Spleen (tissue), 11 donors: ENCODE measurements around the gene RPS15. TPM values are rescaled to one million over a fixed set of nuclear protein-coding genes. Genes with fewer than 3 reads are reported as not detected.

Source experiments
- DNase-seq: peaks from one replicate; pipeline ENCODE4 v3.0.0-alpha.2; 2020
- H3K27ac ChIP-seq, 8 donors: fragments of 200-600 bp; sonication (generic) in 7 of 8; 1 replicate in 4 of 8; 2 replicates in 4 of 8; pipeline versions ENCODE4 v1.5.0 to v1.8.0; 2016 to 2021; ENCODE audit warnings: inconsistent platforms in 4 of 8, mild to moderate bottlenecking in 4 of 8, moderate library complexity in 1 of 8
- H3K27me3 ChIP-seq, 7 donors: fragments of 200-600 bp; sonication (generic) in 6 of 7; replicated peaks in 1 of 7; 1 replicate in 4 of 7; 2 replicates in 3 of 7; pipeline versions ENCODE4 v1.5.0 to v1.8.0; 2016 to 2021; ENCODE audit warnings: inconsistent platforms in 3 of 7, mild to moderate bottlenecking in 1 of 7
- H3K36me3 ChIP-seq, 6 donors: fragments of 200-600 bp; sonication (generic) in 5 of 6; 1 replicate in 4 of 6; 2 replicates in 2 of 6; pipeline versions ENCODE4 v1.5.0 to v1.8.0; 2016 to 2021; ENCODE audit warnings: inconsistent platforms in 2 of 6
- H3K4me1 ChIP-seq, 6 donors: fragments of 200-600 bp; sonication (generic) in 5 of 6; 1 replicate in 3 of 6; 2 replicates in 3 of 6; pipeline versions ENCODE4 v1.5.0 to v1.8.0; 2016 to 2021; ENCODE audit warnings: inconsistent platforms in 3 of 6
- H3K4me3 ChIP-seq, 8 donors: fragments of 200-600 bp; sonication (generic) in 7 of 8; 1 replicate in 4 of 8; 2 replicates in 4 of 8; pipeline versions ENCODE4 v1.5.0 to v1.8.0; 2016 to 2021; ENCODE audit warnings: inconsistent platforms in 4 of 8, mild to moderate bottlenecking in 4 of 8, moderate library complexity in 2 of 8
- H3K9me3 ChIP-seq, 8 donors: fragments of 200-600 bp; sonication (generic) in 7 of 8; 1 replicate in 4 of 8; 2 replicates in 4 of 8; pipeline versions ENCODE4 v1.5.0 to v1.8.0; 2016 to 2021; ENCODE audit warnings: inconsistent platforms in 4 of 8
- CTCF ChIP-seq, 11 experiments: fragments of 200-600 bp in 7 of 11; fragments of 450-650 bp in 4 of 11; sonication (generic) in 4 of 11; IDR thresholded peaks in 8 of 11; conservative IDR thresholded peaks in 3 of 11; 1 replicate in 7 of 11; 2 replicates in 4 of 11; pipeline versions ENCODE4 v1.4.0 to v1.8.0; 2016 to 2021; ENCODE audit warnings: antibody characterized with exemption in 11 of 11, inconsistent platforms in 4 of 11, mild to moderate bottlenecking in 1 of 11
- POLR2A ChIP-seq, 3 donors: fragments of 450-650 bp; IDR thresholded peaks; one replicate each; pipeline ENCODE4 v1.5.1; 2017; ENCODE audit warnings: antibody characterized with exemption in 3 of 3, mild to moderate bottlenecking in 1 of 3
- POLR2AphosphoS5 ChIP-seq, 3 donors: sonication (generic); formaldehyde crosslinking; IDR thresholded peaks; one replicate each; pipeline ENCODE4 v1.5.1; 2017; ENCODE audit warnings: antibody characterized with exemption in 3 of 3
- WGBS, 5 donors: extraction: QIAGEN DNeasy Blood & Tissue Kit in 3 of 5; methylation state at CpG; one replicate each; pipeline versions ENCODE4 v1.1.5 to v1.1.7; 2013 to 2018; 5-methylcytosine and 5-hydroxymethylcytosine counted together
- intact Hi-C: fragments of 100-400 bp; cut with DNase I; formaldehyde crosslinking; loops from one replicate; pipeline ENCODE4 v1.15.0; 2023; ENCODE audit warnings: low total_unique reads
- polyA plus RNA-seq, 3 donors: library from polyadenylated mRNA; stranded (reverse); fragments of 200-250 nt; gene quantifications; one replicate each; pipeline ENCODE4 v1.2.1, GENCODE V29; 2013
- total RNA-seq, 7 donors: library from RNA; depleted of rRNA in 3 of 7; stranded (reverse); fragments of >200 nt in 3 of 7; fragmentation: NEBNext Ultra II Directional in 4 of 7; extraction: Animal tissue kit (Norgen Biotek cat#: 25700) in 4 of 7; gene quantifications; one replicate each; pipeline versions ENCODE4 v1.1.0 to v1.2.1, GENCODE V29; 2016 to 2021
- donor health status: healthy with polysubstance abuse.
- donor health status: DM: no; HTN: no; CAD: no; lungs with moderate emphysema.
- donor health status: DM: no; HTN: no; CAD: no.
- donor health status: Bipolar disorder and iron deficiency.
- donor health status: healthy.
- donor health status: DM: no; HTN: no; CAD: no.
- donor health status: DM: yes; HTN: yes; CAD: no.

RPS15 gene
- total and polyA plus RNA-seq, 10 donors, result 932 to 5,849 (median 4,147) TPM

DNA sequence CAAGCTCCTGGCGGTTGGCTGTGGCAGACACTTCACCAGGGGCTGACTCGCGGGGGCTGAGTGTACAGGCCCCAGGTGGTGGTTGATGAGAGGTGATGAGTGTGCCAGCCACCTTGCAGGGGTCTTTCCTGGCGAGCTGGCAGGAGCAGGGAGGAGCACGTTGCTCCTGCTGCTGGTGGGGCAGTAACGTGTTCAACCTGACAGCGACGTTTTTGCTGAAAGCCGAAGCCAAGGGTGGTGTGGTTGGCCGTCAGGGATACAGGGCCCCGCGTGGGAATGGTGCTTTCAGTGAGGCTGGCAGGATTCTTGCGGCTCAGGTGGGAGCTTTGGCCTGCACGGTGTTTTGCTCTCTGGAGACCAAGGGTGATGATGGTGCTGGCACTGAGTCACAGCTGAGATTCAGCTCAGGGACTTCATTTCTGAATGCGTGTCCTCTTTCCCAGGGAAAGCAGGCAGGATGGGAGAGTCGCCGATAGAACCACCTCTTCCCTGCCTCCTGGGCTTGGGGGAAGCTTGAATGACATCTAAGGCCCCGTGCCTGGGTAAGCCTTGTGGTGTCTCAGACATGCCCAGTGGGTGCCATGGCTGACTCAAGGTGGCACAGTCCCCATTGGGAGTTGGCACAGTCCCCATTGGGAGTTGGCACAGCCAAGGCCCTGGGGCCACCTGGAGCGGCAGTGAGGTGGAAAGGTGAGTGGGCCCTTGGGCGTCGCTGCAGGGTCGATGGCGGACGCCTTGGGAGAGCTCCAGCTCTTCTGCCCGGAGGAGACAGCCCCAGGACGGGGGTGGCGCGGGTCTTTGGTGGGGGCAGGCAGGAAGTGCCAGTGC, 22.0 kb upstream of the RPS15 start:
- H3K36me3 ChIP-seq, result peaks cover 0 to 92% (median 43%) of the 10 kb centered on the region in 6 donors
- H3K4me1 ChIP-seq, result peaks cover 46 to 88% (median 72%) of the 10 kb centered on the region in 6 donors
- 65 to 81% (median 73%) methylated on average over 27 to 28 of the region's 28 CpGs for WGBS, 5 donors
- H3K4me3 ChIP-seq, result peak overlapping the region in 2 of 8 donors; percentile 4 to 21
- intact Hi-C loops, result no loop called here
- H3K27ac ChIP-seq, result peak overlapping the region; percentile 38 to 98 (median 88)
- no peak for DNase-seq
- H3K9me3 ChIP-seq, result no peaks in the 10 kb centered on the region
- no peaks in the 10 kb centered on the region for H3K27me3 ChIP-seq
- TF ChIP-seq POLR2A (IDR thresholded peaks at IDR 0.05) (no peak), CTCF (IDR thresholded peaks at IDR 0.05 in 8 of 11, conservative IDR thresholded peaks at IDR 0.05 in 3 of 11) (no peak), POLR2AphosphoS5 (IDR thresholded peaks at IDR 0.05) (no peak)

- Histone ChIP-seq H3K27ac (peak overlapping the region in 6 of 8 donors; percentile 26 to 98 (median 94)), H3K27me3 (no peaks in the 10 kb centered on the region), H3K4me3 (no peak overlapping the region), H3K9me3 (no peaks in the 10 kb centered on the region), H3K36me3 (peaks cover 0 to 92% (median 52%) of the 10 kb centered on the region in 6 donors), H3K4me1 (peaks cover 38 to 86% (median 64%) of the 10 kb centered on the region in 6 donors)
- 77 to 93% (median 85%) methylated on average over 21 of the region's 21 CpGs for WGBS, 5 donors
- no peak for TF ChIP-seq POLR2A (IDR thresholded peaks at IDR 0.05)
- TF ChIP-seq POLR2AphosphoS5 (IDR thresholded peaks at IDR 0.05), result peak in 1 of 3 donors; percentile 47
- no peak for TF ChIP-seq CTCF (IDR thresholded peaks at IDR 0.05 in 8 of 11, conservative IDR thresholded peaks at IDR 0.05 in 3 of 11)
- DNase-seq, result no peak
- intact Hi-C loops, result no loop called here
Observed at GRCh38 chr19:1417145-1417544, 21.1 kb upstream of the RPS15 start.

GRCh38 chr19:1417681-1418495, 20.3 kb upstream of the RPS15 start:
- intact Hi-C loops, result no loop called here
- peak overlapping the region in 6 of 8 donors; percentile 26 to 98 (median 94) for H3K27ac ChIP-seq
- WGBS, 5 donors, result 76 to 89% (median 84%) methylated on average over 24 to 30 of the region's 30 CpGs

DNA sequence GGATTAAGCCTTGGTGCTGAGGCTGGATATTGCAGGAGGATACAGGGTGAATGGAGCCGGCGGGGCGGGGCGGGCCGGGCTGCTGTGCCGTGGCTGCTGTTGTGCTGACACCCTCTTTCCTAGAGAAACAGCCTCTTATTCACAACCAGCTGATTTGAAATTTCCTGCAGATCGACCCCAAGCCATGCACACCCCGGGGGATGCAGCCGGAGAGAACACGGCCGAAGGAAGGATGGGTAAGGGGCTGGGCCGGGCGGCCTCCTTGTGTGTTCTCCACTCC, 19.8 kb upstream of the RPS15 start:
- Histone ChIP-seq H3K36me3 (peaks cover 0 to 92% (median 56%) of the 10 kb centered on the region in 6 donors), H3K27ac (peak overlapping the region in 5 of 8 donors; percentile 25 to 98 (median 96)), H3K9me3 (no peaks in the 10 kb centered on the region), H3K27me3 (no peaks in the 10 kb centered on the region), H3K4me3 (no peak overlapping the region), H3K4me1 (peaks cover 31 to 86% (median 52%) of the 10 kb centered on the region in 6 donors)
- DNase-seq, result no peak
- no peak for TF ChIP-seq POLR2A (IDR thresholded peaks at IDR 0.05)
- TF ChIP-seq CTCF (IDR thresholded peaks at IDR 0.05 in 8 of 11, conservative IDR thresholded peaks at IDR 0.05 in 3 of 11), result no peak
- no peak for TF ChIP-seq POLR2AphosphoS5 (IDR thresholded peaks at IDR 0.05)
- WGBS, 5 donors, result 79 to 90% (median 86%) methylated on average over 13 of the region's 13 CpGs
- intact Hi-C loops, result no loop called here

More at GRCh38 chr19:1417681-1418495, 20.3 kb upstream of the RPS15 start:
- no peak overlapping the region for H3K4me3 ChIP-seq
- peaks cover 31 to 86% (median 56%) of the 10 kb centered on the region in 6 donors for H3K4me1 ChIP-seq
- no peaks in the 10 kb centered on the region for H3K27me3 ChIP-seq
- TF ChIP-seq POLR2A (IDR thresholded peaks at IDR 0.05) (no peak), POLR2AphosphoS5 (IDR thresholded peaks at IDR 0.05) (peak in 2 of 3 donors; percentile 37 to 64)
- DNase-seq, result no peak
- H3K9me3 ChIP-seq, result no peaks in the 10 kb centered on the region
- peaks cover 0 to 92% (median 56%) of the 10 kb centered on the region in 6 donors for H3K36me3 ChIP-seq
